SIG-M5 treated with dmso at 0.1 percent for 504 hours (cell line): ENCODE measurements around the gene MACROH2A1.

ENCODE experiments used
- DNase-seq: peaks from one replicate; lab custom pipeline; 2025; ENCODE audit not compliant: unreplicated experiment; lab: John Stamatoyannopoulos, UW

Gene MACROH2A1

DNA sequence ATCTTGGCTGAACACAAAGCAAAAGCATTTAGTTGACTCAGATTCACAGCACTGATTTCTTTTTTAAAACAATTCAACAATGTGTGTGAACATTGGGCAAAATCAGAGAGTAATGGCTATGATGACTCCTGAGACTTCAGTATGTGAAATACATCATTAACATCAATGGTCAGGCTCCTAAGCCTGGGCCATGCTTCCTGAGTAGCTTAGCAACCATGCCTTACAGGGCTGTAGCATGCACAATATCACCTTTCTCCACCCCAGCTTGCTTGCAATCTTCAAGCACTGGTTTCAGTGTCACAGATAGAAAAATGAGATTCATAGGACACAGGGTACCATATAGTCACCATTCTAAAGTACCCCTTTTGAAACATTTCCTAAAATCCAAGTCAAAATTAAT lies 41.3 kb downstream of the MACROH2A1 start:
- no peak for DNase-seq

DNA sequence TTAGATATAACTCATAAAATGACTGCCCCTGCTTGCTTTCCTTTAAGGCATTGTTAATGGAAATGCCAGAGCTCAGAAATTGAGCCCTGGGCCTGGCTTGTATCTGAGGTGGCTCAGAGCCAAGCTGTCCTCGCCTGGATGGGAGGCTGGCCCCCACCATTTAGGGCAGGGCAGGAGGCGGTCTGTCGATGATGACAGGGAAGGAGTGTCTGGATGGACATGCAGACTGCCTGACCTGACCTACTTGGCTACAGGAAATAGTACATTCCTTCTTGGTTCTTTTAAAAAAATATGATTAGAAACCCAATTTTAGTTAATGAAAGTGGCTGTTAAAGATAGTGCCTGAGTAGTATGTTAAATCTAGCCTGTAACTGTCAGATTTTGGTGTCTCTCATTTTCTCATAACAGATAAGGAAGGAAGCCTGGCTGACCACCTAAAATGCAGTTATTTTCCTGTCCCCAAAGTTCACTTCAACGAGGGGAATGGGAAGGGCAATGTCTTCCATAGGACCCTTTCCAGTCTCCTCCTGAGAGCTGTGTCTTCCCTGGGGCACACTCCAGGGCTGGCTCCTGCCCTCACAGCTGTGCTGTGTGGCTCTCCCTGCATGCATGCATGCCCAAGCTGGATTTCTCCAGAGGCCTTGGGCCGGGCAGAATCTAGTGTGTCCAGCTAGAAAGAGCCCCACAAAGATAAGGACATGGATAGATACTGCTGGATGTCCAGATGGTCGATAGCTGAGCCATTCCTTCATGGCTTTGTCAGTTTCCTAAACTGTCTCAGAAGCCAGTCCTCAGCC lies 42.3 kb downstream of the MACROH2A1 start:
- DNase-seq, result no peak

DNA sequence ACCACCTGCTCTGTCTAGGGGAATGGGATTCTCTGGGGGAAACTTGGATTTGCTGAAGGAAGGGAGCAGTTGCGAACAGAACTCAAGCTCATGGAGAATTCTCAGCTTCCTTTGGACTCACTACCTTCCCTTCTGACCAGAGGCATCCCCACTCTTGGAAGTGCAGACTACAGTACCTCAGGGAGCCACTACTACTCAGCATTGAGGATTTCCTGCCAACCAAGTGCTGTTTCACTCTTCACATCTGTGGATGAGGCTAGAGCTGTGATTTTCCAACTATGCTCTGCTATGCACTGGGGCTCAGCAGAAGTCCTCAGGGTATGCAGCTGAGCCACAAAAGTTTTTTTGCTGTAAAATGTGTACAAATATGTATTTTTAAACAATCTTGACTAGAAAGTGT lies 43.9 kb downstream of the MACROH2A1 start:
- DNase-seq, result no peak

DNA sequence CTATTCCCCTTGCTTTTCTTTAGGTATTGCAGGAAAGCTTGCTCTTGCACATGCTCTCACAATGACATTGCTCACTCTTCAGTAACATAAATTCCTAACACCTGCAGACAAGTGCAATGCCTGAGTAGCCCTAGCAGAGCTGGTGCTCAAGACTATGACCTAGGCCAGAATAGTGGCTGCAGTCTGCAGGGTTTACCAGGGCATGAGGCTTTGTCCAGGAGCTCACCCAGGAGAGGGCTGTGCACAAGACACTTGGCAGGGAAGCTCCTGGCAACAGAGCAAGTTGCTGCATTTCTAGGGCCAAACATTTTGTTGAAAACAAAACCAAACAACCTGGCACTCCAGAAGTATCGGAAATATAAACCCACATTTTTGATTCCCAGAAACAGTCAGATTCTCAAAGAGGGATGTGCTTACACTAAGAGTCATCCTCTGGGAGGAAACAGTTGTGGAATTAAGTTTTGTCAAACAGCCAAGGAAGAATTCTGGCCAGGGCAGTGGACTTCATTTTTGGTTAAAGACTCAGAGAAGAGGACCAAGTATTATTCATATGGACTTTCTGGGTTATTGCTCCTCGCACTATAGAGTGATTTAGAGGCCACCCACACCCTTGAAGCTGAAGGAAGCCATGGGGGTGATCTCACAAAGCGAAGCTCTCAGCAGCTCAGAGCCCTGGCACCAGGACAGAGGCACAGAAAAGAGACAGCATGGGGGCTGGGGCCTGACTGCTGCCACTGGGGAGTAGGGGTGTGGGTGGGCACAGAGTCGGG lies 44.9 kb downstream of the MACROH2A1 start:
- no peak for DNase-seq

DNA sequence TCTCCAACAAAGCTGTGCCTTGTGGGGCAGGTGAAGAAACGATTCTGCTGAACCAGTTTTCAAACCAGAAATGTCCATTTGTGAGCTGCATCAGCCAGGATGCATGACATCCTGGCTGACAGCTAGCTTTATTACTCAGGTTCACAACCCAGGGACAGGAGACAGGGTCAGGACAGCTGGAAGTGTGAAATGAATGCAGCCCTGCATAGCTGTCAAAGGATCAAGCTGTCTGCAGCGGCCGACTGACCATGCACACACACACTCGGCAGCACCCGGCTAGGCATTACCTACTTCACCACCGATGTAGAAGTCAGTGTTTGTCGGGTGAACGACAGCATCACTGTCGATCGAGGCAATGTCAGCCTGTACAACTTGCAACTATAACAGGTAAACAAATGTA lies 48.5 kb downstream of the MACROH2A1 start:
- DNase-seq, result no peak

DNA sequence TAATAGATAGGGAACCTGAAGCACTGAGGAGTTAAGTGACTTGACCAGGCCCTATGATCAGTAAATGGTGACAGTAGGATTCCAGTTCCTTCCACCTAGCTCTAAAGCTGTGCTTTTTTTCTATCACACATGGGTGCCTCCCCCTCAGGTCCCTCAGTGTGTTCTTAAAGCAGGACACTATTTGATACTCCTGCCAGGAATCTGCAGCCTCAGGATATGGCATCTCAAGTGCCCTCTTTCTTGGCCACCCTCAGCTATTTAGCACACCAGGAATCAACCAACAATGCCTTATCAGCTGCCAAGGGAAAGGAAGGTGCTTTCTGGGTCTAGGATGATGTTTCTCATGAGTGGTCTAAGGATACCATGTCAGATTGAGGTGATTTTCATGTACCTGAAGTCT lies 49.1 kb downstream of the MACROH2A1 start:
- DNase-seq, result no peak

DNA sequence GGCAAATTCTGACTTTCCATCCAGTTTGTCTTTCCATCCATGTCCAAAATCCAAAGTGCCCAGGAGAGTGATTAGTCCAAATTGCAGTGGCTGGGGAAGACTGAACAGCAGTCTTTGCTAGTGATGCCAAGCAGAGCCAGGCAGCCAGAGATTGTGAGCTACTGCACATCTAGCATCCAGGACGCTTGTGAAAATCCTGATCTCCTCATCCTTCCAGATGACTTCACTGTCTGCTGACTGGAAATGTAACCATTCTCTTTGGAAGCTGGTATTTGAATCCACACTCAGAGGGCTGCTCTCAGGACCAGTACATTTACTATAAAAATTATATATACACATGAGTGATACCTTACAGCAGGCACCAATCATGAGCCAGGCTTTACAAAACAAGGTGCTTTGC lies 49.6 kb downstream of the MACROH2A1 start:
- no peak for DNase-seq

DNA sequence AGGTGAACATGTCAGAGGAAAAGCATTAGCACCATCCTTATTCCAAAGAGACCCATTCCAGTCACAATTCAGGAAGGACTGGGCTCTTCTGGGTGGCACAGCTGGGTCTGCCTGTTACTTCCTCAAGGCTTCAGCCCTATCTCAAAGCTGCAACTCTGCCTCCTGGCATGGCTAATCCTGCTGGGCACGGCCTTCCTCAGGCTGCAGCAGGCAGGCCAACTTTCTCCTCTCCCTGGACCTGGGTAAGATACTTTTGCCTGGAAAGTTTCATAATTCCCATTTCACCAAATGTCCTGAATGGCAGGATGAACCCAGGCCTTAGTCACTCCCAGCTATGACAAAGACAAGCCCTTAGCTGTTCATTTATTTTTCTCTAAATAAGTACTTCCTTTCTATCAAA lies 50.1 kb downstream of the MACROH2A1 start:
- DNase-seq, result no peak

DNA sequence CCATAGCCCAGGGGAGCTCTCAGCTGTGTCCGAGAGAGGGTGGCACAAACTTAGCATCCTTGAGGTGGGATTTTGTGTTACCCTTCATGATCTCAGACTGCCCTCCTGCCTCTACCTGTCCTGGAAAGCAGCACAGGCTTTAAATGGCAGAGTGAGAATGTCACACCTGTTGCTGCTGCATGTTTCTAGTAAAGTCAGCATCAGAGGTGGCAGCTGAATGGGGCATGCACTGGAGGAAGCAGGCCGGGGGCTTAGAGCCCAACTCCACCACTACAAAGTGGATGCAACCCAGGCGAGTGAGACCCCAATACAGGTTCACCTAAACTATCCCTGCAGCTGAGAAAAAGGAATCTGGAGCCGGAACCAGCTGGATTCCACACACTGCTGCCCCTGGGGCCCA lies 51.6 kb downstream of the MACROH2A1 start:
- no peak for DNase-seq

DNA sequence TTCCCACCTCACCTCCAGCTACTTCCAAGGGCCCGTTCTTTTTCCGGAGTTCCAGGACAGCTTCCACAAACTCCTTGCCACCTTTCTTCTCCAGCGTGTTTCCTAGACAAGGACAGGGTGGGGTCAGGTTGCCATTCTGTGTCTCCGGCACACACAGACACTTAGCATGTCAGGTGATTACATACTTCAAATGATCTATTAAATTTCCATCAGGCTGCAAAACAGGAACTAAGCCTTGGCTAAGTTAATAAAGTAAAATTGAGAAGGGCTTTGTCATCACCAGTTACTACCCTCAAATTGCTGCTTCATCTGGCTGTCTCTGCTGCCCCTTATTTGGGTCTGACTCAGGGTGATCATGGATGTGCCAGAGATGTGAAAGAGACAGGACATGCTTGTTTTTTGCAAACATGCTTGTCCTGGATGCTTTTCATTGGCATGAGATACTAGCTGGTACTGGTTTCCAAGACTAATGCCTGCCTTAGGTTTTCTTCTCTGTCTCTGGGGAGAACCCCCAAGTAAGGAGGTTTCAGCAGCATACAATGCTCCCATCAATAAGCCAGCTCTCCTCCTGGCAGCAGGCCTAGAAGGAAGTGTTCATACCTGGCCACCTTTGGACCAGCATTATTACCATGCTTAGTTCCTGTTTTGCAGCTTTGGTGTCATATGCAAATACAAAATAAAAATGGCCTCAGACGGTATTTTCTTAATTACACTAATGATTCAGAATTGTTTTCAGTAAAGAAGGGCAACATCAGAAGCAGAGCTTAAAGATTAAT lies 52.9 kb downstream of the MACROH2A1 start:
- no peak for DNase-seq

DNA sequence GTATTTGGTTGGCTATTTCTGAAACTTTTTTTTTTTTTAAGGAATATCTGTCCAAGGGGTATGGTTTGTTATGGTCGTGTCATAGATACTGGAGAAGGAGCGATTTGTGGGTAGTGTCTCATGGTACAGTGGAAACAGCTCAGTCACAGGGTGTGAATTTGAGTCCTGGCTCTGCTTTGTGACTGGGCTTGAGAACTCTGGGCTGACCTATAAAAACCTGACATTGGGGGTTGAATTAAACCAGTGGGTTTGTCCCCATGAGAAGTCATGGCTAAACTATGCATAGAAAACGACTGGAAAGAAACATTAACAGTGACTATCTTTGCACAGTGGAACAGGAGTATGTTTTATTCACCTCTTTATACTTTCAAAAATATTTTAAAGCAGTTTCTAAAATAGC lies 54.7 kb downstream of the MACROH2A1 start:
- DNase-seq, result no peak

DNA sequence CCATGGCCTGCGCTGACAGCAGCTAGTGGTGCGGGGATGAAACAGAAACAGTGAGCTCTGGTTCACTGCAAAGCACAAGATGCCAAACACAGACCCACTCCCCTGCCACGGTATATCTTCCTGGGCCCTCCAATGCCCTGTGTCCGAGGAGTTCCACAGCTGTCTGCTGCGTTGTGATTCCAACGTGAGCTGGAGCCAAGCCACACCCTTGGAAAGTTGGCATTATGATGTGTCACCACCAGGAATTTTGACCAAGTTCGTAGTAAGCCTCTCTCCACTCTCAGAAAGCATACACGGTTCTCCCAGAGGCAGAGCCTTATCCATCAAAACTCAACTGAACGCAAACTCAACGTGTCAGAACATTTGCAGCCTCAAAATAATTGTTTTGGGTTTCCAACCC lies 55.6 kb downstream of the MACROH2A1 start:
- no peak for DNase-seq

DNA sequence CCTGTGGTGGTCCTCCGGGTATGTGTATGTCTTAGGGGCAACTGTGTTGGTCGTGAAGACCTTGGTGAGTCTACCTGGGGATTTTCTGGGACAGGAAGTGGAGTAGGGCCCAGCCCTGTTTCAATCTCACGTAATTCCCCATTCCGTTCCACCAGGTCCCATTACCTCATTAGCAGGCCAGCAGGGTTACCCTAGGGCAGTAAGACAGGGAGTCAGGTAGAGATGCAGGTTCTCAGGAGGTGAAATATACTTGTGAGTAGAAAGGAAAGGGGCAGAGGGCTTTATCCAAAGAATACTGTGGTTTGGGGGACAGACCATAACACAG lies 56.5 kb downstream of the MACROH2A1 start:
- DNase-seq, result no peak

DNA sequence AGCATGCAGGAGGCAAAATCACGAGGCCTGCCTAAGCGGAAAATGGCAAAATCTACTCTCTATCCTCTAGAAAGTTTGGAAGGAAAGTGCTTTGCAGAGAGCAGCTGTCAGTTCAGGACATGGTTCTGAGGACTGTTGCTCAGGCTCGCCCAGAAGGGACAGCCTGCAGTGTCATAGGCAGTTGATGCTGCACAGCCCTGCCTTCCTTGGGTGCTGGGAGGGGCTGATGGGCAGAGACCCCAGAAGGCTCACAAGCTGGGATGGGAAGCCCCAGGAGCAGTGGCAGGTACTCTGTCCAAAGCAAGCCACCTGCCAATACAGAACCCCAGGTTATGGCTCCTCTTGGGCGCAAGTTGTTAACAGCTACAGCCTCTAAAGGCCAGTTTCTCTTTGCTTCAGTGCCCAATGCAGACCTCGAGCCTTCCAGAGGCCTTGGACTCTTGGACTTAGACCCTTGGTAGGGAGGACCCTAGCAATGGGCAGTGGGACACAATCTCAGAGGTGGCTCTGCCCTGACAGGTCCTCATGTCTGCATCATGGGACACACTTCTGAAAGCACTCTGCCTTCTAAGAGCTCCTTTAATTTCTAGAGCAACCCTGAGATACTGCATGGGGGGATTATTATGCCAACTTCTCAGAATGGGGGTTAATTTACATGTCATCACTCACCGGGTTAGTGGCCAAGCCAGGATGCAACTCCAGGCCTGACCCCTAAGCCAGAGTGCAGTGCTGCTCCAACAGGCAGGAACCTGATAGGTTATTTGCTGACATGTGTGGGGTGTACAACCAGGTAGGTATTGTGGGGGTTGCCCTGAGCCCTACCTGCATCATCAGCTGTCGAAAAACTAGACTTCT lies 57.1 kb downstream of the MACROH2A1 start:
- DNase-seq, result no peak

DNA sequence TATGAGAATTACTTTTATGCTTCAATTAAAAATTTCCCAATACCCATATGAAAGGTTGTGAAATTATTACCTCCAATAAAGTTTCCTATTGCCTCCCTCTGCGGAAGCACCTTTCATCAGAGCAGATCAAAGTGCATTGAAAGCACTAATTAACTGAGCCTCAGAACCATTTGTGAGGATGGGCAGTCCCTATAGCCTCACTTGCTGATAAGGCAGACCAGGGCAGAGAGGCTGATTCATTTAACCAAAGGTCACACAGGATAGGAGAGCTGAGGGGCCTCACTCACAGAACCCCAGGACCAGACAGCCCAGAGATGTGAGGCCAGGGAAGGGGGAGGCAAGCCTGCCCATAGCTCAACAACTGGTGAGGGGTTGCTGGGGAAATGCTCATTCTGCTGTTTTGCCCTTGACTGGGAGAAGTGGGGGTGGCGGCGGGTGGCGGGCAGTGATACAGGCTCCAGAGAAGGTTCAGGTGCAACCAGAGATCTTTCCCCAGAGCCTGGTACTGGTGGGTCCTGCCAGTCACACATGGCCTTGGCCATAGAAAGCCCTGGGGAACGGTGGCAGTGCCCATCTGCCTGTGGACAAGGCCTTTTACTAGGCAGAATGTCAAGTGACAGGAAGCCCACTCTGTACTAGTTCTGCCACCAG lies 57.9 kb downstream of the MACROH2A1 start:
- DNase-seq, result no peak

DNA sequence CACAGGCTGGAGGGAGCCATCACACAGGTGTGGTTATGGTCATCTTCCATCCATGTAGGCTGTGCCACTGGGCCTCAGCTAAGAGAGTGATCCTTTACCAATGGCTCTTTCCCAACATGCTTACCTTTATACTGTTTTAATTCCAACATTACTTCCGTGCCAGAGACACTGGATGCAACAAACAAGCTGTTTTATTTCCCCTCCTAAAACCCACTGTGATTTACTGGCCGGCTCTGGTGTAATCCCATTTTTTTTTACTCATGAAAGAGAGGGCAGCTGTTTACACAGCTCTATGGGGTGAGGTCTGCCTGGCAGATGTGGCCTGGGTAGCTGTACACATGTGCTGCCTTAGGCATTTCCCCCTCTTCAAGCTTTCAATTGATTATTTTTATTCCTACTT lies 58.5 kb downstream of the MACROH2A1 start:
- DNase-seq, result no peak

DNA sequence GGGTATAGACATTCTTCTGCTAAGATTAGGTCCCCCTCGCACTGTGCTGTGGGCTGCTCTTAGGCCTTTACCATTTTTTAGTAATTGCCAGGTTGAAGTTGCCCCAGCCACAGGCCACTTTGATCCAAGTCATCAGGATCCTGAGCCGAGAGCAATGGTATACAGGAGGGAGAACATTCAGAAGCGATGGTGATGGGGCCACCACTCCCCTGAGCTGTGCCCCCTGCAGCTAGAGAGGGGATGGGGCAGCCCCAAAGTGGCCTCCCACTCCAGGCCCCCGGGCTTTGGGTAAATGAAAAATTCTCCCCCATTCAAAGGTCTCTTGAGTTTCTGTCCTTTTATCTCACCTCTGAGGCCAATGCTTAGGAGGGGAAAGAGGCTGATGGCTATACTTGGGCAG lies 59.4 kb downstream of the MACROH2A1 start:
- no peak for DNase-seq

DNA sequence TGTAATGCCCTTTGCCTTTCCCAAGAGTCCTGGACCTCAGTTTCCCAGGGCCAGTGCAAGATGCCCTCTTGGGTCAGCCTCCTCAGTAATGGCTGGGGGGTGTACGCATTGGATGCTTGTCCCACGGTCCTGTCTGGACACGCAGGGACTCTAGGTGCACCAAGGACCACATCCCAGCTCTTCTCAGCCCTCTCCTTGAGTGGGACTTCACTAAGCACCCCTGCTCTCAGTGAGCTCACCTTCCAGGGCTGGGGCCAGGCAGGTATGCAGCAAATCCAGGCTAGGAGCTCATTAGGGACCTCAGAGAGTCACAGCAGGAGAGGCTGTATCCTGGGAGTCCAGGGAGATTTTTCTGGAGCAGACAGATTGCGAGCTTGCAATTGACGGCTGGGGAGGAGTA lies 59.8 kb downstream of the MACROH2A1 start:
- no peak for DNase-seq

DNA sequence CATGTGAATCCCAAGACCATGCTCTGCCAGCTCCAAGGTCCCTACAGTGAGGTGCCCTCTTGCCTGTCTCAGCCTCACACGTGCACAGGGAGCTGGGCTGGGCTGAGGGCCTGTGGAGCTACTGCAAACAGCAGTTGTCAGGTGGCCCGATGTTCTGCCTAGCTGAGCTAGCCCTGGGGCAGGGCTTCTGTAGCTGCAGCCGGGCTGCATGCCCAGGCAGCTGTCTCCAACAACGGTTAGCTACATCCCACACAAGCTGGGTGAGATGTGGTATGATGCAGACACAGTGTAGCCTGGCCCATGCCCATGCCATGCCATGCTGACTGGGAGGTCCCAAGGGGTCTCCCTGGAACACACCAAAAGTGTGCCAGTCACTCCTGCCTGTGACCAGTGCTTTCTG lies 62.0 kb downstream of the MACROH2A1 start:
- no peak for DNase-seq

DNA sequence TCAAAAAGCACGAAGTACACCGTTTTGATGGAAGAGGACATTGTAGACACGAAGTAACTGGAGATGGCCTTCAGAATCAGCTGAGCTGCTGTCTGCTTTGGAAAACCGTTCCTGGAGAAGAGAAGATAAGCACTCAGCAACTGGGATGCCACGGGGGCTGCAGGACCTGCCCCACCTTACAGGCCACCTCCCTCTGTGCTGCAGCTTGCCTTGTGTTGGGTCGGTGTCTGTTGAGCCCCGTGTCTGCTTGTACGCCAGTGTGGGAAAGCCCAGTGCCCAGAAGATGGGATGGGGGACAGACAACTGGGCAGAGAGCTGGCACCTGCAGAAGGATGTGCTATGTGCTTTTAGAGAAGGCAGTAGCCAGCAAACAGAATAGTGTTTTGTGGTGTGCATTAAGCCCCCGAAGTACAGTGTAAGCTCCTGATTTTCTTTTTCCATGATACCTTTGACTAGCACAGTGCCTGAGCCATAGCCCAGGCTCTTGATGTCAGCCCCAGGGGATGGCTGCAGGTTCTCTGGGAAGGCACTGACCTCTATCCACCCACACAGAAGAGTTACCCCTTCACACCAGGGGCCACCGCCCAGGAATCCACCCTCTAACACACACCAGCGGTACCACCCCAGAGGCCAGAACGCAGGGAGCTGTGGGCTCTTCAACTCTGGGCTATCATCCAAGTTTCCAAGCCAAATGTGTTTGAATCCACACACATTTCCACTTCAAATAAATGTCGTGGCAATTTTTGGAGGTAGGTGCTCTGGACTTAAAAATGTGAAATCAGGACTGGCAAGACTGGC lies 63.8 kb downstream of the MACROH2A1 start:
- no peak for DNase-seq
